K562 (cell line): ENCODE measurements around the gene REEP2. TPM values are rescaled to one million over a fixed set of nuclear protein-coding genes. Genes with fewer than 3 reads are reported as not detected.

Source experiments
- CBFA2T2 ChIP-seq: fragments of 450-650 bp; conservative IDR thresholded peaks from 2 replicates; pipeline ENCODE4 v1.6.1; 2017; ENCODE audit warnings: mild to moderate bottlenecking
- CCNT2 ChIP-seq: IDR thresholded peaks from 2 replicates; pipeline ENCODE4 v1.6.1; 2011; ENCODE audit warnings: borderline replicate concordance, low read depth, mild to moderate bottlenecking, moderate library complexity, mixed read lengths, low read length; ENCODE audit not compliant: insufficient read length; ENCODE audit errors: extremely low read depth
- GATAD2B ChIP-seq: fragments of 450-650 bp; IDR thresholded peaks from 2 replicates; pipeline ENCODE4 v1.6.1; 2017; ENCODE audit warnings: mild to moderate bottlenecking, borderline replicate concordance
- HMGN3 ChIP-seq: IDR thresholded peaks from 2 replicates; pipeline ENCODE4 v1.6.1; 2011; ENCODE audit warnings: borderline replicate concordance, low read depth, mild to moderate bottlenecking, mixed read lengths, low read length; ENCODE audit not compliant: insufficient read length; ENCODE audit errors: extremely low read depth
- HNRNPL ChIP-seq: fragments of 200-400 bp; formaldehyde crosslinking; IDR thresholded peaks from 2 replicates; pipeline ENCODE4 v1.6.1; 2017; ENCODE audit warnings: low read depth, mild to moderate bottlenecking, low read length
- HNRNPUL1 ChIP-seq: fragments of 200-400 bp; formaldehyde crosslinking; IDR thresholded peaks from 2 replicates; pipeline ENCODE4 v1.6.1; 2017; ENCODE audit warnings: low read length
- MEIS2 ChIP-seq: fragments of 450-650 bp; IDR thresholded peaks from 2 replicates; pipeline ENCODE4 v1.6.1; 2014; ENCODE audit warnings: mild to moderate bottlenecking; ENCODE audit not compliant: partially characterized antibody
- NFRKB ChIP-seq: fragments of 450-650 bp; IDR thresholded peaks from 2 replicates; pipeline ENCODE4 v1.6.1; 2016; ENCODE audit warnings: low read depth
- POLR2B ChIP-seq: fragments of 450-650 bp; IDR thresholded peaks from 2 replicates; pipeline ENCODE4 v1.6.1; 2018; ENCODE audit warnings: low read depth; ENCODE audit not compliant: partially characterized antibody
- POLR2G ChIP-seq: fragments of 200-400 bp; formaldehyde crosslinking; IDR thresholded peaks from 2 replicates; pipeline ENCODE4 v1.6.1; 2017; ENCODE audit warnings: low read depth, mild to moderate bottlenecking, antibody characterized with exemption, low read length, moderate library complexity
- RCOR1 ChIP-seq, 2 experiments: IDR thresholded peaks; 2 replicates each; pipeline ENCODE4 v1.6.1; 2012; ENCODE audit warnings: low read depth in 2 of 2, low read length in 2 of 2, borderline replicate concordance in 1 of 2, improper control_type of control experiment in 1 of 2
- SMARCB1 ChIP-seq: IDR thresholded peaks from 2 replicates; pipeline ENCODE4 v1.6.1; 2011; ENCODE audit warnings: improper control_type of control experiment, low read depth; ENCODE audit not compliant: insufficient read length
- TGIF2 ChIP-seq: sonication (generic); formaldehyde crosslinking; IDR thresholded peaks from 2 replicates; pipeline ENCODE4 v1.8.1; 2022; ENCODE audit warnings: mild to moderate bottlenecking, missing genetic modification reagents, moderate library complexity
- ZNF232 ChIP-seq: sonication (generic); formaldehyde crosslinking; IDR thresholded peaks from 2 replicates; pipeline ENCODE4 v1.8.0; 2022; ENCODE audit warnings: mild to moderate bottlenecking, missing genetic modification reagents
- ZNF282 ChIP-seq: sonication (generic); formaldehyde crosslinking; IDR thresholded peaks from 2 replicates; pipeline ENCODE4 v1.8.1; 2023; ENCODE audit warnings: missing genetic modification reagents
- ZNF586 ChIP-seq: fragments of 450-650 bp; formaldehyde crosslinking; conservative IDR thresholded peaks from 2 replicates; pipeline ENCODE4 v1.4.0; 2020; ENCODE audit warnings: mild to moderate bottlenecking, moderate library complexity
- polyA plus RNA-seq, 8 experiments: library from polyadenylated mRNA; depleted of rRNA in 4 of 8; stranded (reverse) in 5 of 8; unstranded in 3 of 8; fragments of >200 nt; fragmentation: Nextera tagmentation in 2 of 8; fragmentation: Illumina TruSeq in 1 of 8; extraction: Ambion mirVana in 2 of 8; extraction: Trizol in 1 of 8; gene quantifications; 2 replicates each; pipeline versions ENCODE4 v1.2.1 to v1.2.3, GENCODE V29; 2011 to 2014; ENCODE audit warnings: inconsistent platforms in 1 of 8, missing spikeins in 1 of 8
- total RNA-seq, 7 experiments: library from RNA; depleted of rRNA in 6 of 7; stranded (reverse); fragments of >200 nt in 6 of 7; fragmentation: Illumina TruSeq in 2 of 7; extraction: Trizol in 2 of 7; gene quantifications; 2 replicates each; pipeline versions ENCODE4 v1.2.1 to v1.2.3, GENCODE V29; 2011 to 2021; ENCODE audit warnings: low replicate concordance in 1 of 7
- TF ChIP-seq, protein P1 (sequence below): fragments of 450-650 bp; formaldehyde crosslinking; IDR thresholded peaks from 2 replicates; pipeline ENCODE4 v1.4.0; 2020; ENCODE audit warnings: mild to moderate bottlenecking, mixed read lengths
- TF ChIP-seq, protein P2 (sequence below): sonication (generic); formaldehyde crosslinking; IDR thresholded peaks from 2 replicates; pipeline ENCODE4 v1.8.0; 2022; ENCODE audit warnings: missing genetic modification reagents, mild to moderate bottlenecking, borderline replicate concordance
- TF ChIP-seq, protein P3 (sequence below): sonication (generic); formaldehyde crosslinking; IDR thresholded peaks from 2 replicates; pipeline ENCODE4 v1.8.0; 2022; ENCODE audit warnings: mild to moderate bottlenecking, missing genetic modification reagents
- TF ChIP-seq, protein P4 (sequence below): sonication (generic); formaldehyde crosslinking; IDR thresholded peaks from 2 replicates; pipeline ENCODE4 v1.8.0; 2022; ENCODE audit warnings: mild to moderate bottlenecking, missing genetic modification reagents
- TF ChIP-seq, protein P5 (sequence below): IDR thresholded peaks from 2 replicates; pipeline ENCODE4 v1.6.1; 2014; ENCODE audit warnings: antibody characterized with exemption

The REEP2 gene
- total and polyA plus RNA-seq, 9 of the 15 experiments (the other 6 are each of a cell fraction or from before 2014, with no cell fraction given) = 0.03 to 1.1 (median 0.12) TPM; not detected in 1

- TF ChIP-seq, protein P1, sequence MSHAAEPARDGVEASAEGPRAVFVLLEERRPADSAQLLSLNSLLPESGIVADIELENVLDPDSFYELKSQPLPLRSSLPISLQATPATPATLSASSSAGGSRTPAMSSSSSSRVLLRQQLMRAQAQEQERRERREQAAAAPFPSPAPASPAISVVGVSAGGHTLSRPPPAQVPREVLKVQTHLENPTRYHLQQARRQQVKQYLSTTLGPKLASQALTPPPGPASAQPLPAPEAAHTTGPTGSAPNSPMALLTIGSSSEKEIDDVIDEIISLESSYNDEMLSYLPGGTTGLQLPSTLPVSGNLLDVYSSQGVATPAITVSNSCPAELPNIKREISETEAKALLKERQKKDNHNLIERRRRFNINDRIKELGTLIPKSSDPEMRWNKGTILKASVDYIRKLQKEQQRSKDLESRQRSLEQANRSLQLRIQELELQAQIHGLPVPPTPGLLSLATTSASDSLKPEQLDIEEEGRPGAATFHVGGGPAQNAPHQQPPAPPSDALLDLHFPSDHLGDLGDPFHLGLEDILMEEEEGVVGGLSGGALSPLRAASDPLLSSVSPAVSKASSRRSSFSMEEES = no peak
- no peak for TF ChIP-seq ZNF586
- TF ChIP-seq, protein P2, sequence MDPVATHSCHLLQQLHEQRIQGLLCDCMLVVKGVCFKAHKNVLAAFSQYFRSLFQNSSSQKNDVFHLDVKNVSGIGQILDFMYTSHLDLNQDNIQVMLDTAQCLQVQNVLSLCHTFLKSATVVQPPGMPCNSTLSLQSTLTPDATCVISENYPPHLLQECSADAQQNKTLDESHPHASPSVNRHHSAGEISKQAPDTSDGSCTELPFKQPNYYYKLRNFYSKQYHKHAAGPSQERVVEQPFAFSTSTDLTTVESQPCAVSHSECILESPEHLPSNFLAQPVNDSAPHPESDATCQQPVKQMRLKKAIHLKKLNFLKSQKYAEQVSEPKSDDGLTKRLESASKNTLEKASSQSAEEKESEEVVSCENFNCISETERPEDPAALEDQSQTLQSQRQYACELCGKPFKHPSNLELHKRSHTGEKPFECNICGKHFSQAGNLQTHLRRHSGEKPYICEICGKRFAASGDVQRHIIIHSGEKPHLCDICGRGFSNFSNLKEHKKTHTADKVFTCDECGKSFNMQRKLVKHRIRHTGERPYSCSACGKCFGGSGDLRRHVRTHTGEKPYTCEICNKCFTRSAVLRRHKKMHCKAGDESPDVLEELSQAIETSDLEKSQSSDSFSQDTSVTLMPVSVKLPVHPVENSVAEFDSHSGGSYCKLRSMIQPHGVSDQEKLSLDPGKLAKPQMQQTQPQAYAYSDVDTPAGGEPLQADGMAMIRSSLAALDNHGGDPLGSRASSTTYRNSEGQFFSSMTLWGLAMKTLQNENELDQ = no peak
- peak; percentile 81; the same call in 1 of the 2 replicates for TF ChIP-seq TGIF2 (CRISPR knock-in tag)
- TF ChIP-seq NFRKB = no peak
- TF ChIP-seq GATAD2B = no peak
- TF ChIP-seq ZNF232 = peak; percentile 19; the same call in 1 of the 2 replicates
- TF ChIP-seq RCOR1 (IDR thresholded peaks at IDR 0.05; ENCODE audit: borderline replicate concordance in 1 of 2, low read depth in 2 of 2, low read length in 2 of 2) = no peak
- TF ChIP-seq HNRNPUL1 = peak; percentile 89
- no peak for TF ChIP-seq SMARCB1
- TF ChIP-seq, protein P3, sequence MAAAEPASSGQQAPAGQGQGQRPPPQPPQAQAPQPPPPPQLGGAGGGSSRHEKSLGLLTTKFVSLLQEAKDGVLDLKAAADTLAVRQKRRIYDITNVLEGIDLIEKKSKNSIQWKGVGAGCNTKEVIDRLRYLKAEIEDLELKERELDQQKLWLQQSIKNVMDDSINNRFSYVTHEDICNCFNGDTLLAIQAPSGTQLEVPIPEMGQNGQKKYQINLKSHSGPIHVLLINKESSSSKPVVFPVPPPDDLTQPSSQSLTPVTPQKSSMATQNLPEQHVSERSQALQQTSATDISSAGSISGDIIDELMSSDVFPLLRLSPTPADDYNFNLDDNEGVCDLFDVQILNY = no peak
- TF ChIP-seq ZNF282 (CRISPR knock-in tag) = 0 out of 2 replicates have a peak, but pooled peaks have one; percentile 14
- TF ChIP-seq, protein P4, sequence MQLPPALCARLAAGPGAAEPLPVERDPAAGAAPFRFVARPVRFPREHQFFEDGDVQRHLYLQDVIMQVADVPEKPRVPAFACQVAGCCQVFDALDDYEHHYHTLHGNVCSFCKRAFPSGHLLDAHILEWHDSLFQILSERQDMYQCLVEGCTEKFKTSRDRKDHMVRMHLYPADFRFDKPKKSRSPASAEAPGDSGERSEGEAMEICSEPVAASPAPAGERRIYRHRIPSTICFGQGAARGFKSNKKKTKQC (CRISPR knock-in tag) = no peak
- peak; percentile 73 for TF ChIP-seq CCNT2
- TF ChIP-seq HMGN3 = no peak
- TF ChIP-seq, protein P5, sequence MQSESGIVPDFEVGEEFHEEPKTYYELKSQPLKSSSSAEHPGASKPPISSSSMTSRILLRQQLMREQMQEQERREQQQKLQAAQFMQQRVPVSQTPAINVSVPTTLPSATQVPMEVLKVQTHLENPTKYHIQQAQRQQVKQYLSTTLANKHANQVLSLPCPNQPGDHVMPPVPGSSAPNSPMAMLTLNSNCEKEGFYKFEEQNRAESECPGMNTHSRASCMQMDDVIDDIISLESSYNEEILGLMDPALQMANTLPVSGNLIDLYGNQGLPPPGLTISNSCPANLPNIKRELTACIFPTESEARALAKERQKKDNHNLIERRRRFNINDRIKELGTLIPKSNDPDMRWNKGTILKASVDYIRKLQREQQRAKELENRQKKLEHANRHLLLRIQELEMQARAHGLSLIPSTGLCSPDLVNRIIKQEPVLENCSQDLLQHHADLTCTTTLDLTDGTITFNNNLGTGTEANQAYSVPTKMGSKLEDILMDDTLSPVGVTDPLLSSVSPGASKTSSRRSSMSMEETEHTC = no peak
- no peak for TF ChIP-seq CBFA2T2
- TF ChIP-seq MEIS2 = no peak
- peak; percentile 98 for TF ChIP-seq HNRNPL
- peak; percentile 69 for TF ChIP-seq POLR2G
- peak; percentile 3 for TF ChIP-seq POLR2B
Observed at GRCh38 chr5:138466125-138466899, 27.5 kb downstream of the REEP2 start (continued).
